Brain pericyte (primary cell): ENCODE data around the gene ZNF586.
"Not testable (repeated sequence)": the region's sequence is repeated elsewhere in the genome, so short reads cannot be mapped to it uniquely, and the experiment has no call there.

Source experiments
- DNase-seq: peaks from one replicate; pipeline ENCODE4 v3.0.0-alpha.2; 2012; ENCODE audit warnings: low read depth, low spot score

ZNF586 gene

DNA sequence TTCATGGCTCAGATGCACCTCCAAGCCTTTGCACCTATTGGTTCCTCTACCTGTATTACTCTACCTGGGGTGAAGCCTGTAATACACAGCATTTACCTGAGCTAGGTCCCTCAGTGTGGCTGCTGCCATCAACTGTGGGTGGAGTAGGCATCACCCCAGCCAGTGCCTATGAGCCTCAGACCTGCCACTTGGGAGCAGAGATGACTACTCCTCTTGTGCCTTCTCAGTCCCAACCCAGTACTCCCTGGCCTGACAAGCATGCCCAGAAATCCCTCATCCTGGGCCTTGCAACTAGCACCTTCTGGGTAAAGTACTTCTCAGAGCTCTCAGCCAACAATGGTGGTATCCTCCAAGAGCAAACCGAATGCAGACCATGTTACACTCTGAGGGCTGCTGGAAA, 27.1 kb downstream of the ZNF586 start:
- not testable (repeated sequence) for DNase-seq

DNA sequence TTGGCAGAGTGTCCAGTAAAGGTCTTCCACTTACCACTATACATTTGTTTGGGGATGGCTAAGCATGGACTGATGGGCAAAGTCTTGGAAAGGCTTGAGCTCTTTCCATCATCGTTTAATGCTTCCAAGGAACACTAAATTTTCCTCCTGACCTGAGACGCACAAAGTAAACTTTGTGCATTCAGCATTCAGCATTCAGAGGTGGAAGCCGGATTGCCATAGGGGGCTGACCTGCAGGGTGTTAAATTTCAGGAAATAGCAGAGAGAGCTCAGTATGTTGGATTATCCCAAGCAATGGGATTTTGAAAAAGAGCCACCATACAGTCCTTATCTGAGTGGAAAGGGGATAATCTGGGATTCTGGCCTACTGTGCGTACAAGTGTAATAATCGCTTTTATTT, 31.2 kb downstream of the ZNF586 start:
- no peak for DNase-seq

DNA sequence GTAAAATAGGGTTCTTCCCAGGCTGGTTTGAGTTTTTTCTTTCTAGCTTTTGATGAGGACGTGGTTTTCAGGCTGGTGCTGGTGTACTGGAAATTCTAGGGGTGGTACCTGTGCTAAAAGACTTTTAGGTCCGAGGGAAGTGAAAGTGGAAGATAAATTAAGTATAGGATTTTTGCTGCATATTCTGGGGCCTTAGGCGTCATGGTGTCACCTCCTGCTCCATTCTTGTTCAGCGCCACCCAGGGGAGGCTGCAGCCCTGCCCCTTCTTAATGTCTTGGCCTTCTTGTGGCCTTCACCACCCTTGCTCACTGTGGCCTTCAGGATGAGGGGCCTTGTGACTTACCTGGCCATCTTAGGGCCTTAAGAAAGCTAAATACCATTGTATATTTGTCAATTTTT, 32.8 kb downstream of the ZNF586 start:
- DNase-seq, result no peak

DNA sequence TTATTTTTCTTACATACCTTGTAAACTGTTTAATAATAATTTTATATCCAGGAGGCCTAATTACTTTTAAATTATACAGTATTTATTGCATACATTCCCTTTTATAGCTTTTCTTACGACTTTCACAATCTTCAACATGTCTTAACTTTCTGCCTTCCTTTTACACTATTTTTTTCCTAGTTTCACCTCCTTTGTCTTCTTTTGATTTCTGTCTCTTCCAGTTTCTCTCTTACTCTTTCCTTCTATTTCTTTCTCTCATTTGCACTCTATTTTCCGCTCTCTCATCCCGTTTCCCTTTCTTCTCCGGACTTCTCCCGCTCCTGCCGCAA, 33.8 kb downstream of the ZNF586 start:
- no peak for DNase-seq

DNA sequence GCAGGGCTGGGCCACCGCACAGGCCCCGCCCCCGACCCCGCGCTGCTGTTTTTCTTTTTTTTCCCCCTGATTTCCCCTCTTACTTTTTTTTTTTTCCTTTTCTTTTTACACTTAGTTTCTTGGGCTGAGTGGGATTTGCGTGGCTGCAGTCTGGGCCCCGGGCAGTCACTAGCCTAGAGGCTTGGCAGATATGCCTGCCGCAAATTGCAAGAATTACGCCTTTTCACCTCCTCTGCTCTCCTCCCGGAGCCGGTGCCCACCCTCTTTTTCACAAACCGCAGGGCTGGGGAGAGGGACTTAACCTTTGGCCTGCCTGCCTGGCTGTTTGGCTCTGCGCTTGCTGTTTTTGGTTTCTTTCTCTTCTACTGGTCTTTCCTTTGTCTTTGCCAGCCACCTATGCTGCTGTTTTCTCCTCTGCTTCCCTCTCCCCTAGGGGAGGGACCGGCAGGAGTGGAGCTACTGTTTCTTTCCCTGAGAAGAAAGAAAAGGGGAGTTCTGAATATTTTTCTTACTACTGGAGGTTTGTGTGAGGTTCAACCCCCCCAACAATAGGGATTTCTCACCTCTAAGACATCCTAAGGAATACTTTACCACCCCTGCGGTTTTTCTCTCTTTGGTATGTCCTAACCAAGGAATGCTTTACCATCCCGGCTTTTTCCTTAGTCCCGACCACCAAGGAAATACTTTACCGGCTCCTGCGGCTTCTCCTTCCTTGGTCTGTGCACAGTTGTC, 34.3 kb downstream of the ZNF586 start:
- DNase-seq, result no peak

DNA sequence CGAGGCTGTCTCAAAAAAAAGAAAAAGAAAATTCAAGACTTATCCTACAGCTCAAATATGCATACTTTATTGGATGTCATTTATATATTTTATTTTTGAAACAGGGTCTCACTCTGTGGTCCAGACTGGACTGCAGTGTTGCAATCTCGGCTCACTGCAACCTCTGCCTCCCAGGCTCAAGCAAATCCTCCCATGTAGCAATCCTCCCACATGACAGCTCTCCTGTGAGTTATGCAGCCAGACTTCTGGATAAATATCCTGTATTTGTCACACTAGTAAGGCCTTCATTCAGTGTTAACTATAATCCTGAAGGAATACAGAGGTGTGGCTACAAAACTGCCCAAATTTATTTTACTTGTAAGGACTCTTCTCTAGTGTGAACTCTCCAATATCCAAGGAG, 38.1 kb downstream of the ZNF586 start:
- no peak for DNase-seq

DNA sequence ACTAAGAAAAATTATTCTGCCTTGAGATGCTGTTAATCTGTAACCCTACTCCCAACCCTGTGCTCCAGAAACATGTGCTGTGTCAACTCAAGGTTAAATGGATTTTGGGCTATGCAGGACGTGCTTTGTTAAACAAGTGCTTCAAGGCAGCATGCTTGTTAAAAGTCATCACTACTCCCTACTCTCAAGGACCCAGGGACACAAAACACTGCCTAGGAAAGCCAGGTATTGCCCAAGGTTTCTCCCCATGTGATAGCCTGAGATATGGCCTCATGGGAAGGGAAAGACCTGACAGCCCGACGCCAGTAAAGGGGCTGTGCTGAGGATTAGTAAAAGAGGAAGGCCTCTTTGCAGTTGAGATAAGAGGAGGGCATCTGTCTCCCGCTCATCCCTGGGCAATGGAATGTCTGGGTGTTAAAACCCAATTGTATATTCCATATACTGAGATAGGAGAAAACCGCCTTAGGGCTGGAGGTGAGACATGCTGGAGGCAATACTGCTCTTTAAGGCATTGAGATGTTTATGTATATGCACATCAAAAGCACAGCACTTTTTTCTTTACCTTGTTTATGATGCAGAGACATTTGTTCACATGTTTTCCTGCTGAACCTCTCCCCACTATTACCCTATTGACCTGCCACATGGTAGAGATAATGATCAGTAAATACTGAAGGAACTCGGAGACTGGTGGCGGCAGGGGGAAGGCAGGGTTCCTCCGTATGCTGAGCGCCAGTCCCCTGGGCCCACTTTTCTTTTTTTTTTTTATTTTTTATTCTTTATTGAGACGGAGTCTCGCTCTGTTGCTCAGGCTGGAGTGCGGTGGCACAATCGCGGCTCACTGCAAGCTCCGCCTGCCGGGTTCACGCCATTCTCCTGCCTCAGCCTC, 41.2 kb downstream of the ZNF586 start:
- DNase-seq, result not testable (repeated sequence)

DNA sequence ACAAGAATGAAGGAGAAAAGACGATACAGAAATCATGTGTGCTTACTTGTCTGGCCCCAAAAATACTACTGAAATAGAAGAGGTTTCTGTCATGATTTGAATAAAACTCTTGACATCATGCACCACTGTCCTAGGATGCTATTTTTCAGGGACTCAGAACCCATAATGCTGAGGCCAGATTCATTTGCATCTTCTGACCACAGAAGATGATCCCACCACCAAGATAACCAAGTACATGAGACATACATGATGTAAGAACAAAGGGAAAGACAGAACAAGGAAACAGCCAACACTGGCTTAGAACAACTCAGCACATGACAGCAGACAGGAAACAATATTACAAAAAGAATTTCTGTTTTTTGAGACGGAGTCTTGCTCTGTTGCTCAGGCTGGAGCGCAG, 42.8 kb downstream of the ZNF586 start:
- no peak for DNase-seq

DNA sequence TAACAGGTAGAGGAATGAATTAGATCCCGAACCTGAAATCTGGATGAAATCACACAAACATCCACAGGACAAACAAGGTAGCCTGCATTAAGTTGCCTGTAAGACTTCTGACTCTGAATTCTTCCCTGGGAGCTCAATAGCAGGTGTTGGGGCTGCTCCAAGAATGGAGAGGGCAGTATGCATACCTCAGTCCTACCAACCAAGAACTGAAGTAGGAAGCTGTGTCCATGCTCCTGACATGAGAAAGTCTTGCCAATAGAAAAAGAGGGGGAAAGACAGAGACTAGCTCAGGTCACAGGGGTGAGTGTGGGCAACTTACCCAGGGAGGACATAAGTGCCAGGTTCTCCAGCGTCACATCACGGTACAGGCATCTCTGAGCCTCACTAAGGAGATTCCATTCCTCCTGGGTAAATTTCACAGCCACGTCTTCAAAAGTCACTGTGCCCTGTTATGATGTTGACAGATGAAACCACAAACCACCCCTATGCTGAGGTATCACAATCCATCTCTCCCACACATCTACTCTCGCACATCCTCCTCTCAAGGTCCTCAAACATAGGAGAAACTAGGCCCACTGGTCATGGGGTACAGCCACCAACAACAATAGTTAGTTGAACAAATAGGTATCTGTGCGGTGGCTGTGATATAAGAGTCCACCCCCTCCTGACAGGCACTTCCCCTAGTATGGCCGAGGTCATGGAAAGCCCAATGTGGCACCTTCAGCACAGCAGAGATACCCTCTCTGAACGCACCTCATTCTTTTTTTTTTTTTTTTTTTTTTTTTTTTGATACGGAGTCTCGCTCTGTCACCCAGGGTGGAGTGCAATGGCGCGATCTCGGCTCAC, 43.7 kb downstream of the ZNF586 start:
- DNase-seq, result not testable (repeated sequence)

DNA sequence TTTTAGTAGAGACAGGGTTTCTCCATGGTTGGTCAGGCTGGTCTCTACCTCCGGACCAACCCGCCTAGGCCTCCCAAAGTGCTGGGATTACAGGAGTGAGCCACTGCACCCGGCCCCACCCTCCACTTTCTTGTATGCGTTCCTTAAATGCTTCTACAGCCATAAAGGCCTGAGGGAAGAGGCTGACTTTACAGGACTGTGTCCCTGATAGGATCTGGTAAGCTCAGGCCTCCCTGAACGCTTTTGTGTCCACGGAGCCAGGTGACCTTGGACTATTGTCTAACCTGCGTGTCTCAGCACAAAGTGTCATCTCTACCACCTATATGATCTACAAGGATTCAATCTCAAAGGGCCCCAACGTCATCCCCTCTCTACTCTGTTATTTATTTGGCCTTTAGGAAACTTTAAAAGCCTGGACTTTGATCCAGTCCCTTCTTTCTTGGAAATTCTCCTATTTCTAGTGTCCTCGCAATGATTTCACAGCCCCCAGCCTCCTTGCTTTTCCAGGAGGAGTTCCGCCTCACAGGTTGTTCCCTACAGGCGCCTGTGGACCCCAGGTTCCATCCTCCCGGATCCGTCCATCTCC, 44.5 kb downstream of the ZNF586 start:
- no peak for DNase-seq

DNA sequence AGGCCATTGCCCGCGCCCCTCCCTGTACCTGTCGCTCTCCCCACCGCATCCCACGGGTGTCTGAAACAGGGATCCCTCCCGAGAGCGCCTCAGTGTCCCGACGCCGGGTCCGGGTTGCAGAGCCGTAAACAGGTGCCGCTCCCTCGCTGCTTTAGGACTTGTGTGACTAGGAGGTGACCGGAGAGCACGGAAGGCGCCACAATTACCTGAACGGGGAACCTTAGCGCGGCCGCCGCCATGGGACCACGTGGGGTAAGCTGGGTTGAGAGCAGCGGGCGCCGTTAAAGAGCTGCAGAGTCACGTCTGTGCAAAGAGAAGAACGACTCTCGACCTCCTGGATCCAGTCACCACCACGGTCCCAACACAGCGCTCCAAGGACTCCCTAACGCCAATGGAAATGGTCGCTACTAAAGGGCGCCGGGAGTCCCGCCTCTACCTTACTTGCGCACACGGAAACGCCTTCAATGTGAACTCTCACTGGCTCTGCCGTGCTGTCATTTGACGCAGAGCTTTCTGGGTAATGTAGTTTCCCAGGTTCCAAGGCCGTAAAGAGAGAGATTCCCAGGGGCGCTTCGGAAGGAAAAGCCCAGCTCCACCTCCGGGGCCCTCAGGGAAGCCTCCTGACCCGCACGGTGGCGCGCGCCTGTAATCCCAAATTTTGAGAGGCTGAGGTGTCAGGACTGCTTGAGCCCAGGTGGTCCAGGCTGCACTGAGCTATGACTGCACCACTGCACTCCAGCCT, 45.2 kb downstream of the ZNF586 start, which contains the start of gene ZNF552:
ZNF552 (minus strand) TSS at position 409 of the 742 bp plus-strand sequence; CDS start at position 239, 170 bp downstream.
- DNase-seq, result peak; percentile 57

DNA sequence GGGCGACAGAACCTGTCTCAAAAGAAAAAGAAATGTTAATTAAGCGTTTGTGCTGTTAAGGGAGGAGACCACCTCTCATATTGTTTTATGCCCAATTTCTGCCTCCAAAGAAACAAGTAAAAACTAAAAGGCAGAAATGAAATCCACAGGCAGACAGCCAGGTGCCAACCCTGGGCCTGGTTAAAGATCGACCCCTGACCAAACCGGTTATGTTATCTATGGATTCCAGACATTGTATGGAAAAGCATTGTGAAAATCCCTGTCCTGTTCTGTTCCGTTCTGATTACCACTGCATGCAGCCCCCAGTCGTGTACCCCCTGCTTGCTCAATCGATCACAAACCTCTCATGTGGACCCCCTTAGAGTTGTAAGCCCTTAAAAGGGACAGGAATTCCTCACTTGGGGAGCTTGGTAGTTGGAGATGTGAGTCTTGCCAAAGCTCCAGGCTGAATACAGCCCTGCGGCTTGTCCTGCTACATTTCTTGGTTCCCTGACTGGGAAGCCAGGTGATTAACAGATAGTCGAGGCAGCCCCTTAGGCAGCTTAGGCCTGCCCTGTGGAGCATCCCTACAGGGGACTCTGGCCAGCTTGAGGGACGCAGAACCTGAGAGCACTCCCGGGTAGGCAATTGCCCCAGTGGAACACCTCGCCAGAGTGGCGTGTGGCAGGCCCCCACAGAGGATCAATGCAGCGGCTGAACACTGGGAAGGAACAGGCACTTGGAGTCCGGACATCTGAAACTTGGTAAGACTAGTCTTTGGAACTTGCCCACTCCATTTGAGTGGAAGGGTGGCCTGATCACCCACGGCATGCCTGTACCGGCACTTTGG, 46.0 kb downstream of the ZNF586 start:
- no peak for DNase-seq

DNA sequence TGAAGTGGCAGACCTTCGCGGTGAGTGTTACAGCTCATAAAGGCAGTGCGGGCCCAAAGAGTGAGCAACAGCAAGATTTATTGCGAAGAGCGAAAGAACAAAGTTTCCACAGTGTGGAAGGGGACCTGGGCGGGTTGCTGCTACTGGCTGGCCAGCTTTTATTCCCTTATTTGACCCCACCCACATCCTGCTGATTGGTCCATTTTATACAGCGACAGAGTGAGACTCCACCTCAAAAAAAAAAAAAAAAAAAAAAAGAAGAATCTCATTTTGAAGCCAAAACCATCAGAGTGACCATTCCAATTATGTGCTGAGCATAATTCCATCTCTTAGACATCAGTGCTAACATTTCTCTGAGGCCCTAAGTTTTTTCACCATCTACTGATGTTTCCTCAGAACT, 47.2 kb downstream of the ZNF586 start:
- DNase-seq, result no peak

DNA sequence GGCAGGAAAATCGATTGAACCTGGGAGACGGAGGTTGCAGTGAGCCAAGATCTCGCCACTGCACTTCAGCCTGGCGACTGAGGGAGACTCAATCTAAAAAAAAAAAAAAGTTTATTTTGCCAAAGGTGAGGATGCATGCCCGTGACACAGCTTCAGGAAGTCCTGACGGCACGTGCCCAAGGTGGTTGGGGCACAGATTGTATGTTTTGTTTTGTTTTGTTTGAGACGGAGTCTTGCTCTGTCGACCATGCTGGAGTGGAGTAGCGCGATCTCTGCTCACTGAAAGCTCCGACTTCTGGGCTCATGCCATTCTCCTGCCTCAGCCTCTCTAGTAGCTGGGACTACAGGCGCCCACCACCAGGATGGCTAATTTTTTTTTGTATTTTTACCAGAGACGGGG, 48.5 kb downstream of the ZNF586 start:
- no peak for DNase-seq

DNA sequence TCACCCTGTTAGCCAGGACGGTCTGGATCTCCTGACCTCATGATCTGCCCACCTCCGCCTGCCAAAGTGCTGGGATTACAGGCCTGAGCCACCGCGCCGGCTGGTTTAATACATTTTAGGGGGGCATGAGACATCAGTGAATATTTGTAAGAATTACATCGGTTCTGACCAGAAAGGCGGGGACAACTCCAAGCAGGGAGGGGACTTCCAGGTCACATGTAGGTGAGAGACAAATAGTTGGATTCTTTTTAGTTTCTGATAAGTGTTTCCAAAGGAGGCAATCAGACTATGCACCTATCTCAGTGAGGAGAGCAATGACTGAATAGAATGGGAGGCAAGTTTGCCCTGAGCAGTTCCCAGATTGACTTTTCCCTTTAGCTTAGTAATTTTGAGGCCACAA, 48.9 kb downstream of the ZNF586 start:
- DNase-seq, result no peak

DNA sequence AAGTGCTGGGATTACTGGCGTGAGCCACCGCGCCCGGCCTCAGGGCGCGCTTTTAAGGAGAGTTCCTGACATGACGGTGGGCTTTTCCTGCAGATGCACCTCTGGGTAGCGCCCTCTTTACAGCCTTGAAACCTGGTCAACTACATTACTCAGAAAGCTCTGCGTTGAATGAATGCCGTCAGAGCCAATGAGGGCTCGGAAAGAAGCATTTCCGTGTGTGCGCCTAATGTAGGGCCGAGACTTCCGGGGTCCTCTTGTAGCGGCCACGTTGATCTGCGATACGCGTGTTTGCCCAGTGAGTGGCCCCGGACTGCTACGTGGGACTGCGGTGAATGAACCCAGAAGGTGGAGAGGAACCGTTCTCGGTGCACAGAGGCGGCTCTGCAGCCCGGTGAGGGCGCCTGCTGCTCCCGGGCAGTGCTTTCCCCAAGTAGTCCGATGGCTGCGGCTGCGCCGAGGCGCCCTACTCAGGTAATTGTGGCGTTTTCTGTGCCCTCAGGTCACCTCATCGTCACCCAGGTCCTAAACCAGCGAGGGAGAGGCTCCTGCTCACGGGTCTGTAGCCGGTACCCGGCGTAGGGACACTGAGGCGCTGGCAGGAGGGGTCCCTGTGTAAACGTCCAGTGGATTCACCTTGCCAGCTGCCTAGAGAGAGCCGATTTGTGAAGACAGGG, 50.1 kb downstream of the ZNF586 start:
- peak; percentile 76 for DNase-seq

DNA sequence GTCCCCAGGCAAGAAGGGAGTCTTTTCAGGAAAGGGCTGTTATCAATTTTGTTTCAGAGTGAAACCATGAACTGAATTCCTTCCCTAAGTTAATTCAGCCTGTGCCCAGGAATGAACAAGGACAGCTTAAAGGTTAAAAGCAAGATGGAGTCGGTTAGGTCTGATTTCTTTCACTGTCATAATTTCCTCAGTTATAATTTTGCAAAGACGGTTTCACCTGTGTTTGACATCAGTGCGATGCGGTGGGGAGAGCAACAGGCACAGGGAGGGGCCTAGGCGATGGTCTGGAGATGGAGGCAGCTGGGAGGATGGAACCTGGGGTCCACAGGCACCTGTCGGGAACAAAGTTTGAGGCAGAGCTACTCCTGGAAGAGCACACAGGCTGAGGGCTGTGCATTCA, 51.1 kb downstream of the ZNF586 start:
- DNase-seq, result no peak

DNA sequence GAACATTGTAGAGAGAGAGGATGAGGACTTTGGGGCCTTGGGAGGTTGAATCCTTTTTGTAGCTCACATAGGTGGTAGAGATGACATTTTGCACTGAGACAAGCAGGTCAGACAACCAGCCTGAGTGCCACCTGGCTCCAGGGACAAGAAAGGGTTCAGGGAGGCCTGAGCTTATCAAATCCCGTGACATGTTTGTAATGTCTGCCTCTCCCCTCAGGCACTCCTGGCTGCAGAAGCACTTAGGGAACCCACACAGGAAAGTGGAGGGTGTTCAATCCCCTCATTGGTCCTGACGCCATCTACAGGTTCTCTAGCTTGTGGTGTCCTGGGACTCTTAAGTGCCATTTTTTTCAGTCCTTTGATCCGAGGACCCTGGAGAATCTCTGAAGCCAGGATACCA, 51.6 kb downstream of the ZNF586 start:
- not testable (repeated sequence) for DNase-seq

DNA sequence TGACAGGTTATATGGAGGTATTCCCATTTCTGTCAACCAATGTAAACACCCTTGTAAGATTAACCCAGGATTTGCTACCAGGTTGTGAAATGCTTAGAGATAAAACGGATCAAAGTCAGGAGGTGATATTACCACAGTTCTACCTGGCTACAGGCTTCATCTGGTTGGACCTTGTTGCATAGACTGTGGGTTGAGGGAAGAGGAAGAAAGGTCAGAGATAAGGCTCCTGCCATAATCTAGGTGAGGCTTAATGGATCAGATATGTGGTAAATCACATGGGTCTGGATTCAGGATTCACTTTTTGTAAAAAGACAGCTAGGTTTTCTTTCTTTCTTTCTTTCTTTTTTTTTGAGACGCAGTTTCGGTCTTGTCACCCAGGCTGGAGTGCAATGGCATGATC, 52.0 kb downstream of the ZNF586 start:
- DNase-seq, result not testable (repeated sequence)
